Measurements from ENCODE around the gene ZCCHC2.

The ZCCHC2 gene

GRCh38 chr18:62583376-62583775, 60.6 kb downstream of the ZCCHC2 start:
- DNase-seq = no peak

- DNase-seq = peak; percentile 49
These were observed 61.7 kb downstream of the ZCCHC2 start for GRCh38 chr18:62584241-62585120.

- DNase-seq = no peak
These were observed 62.7 kb downstream of the ZCCHC2 start for GRCh38 chr18:62585274-62586150.

GRCh38 chr18:62586151-62586774, 63.4 kb downstream of the ZCCHC2 start:
- DNase-seq = peak; percentile 55

GRCh38 chr18:62586781-62587487, 64.1 kb downstream of the ZCCHC2 start:
- no peak for DNase-seq

GRCh38 chr18:62587689-62588088, 64.9 kb downstream of the ZCCHC2 start:
- DNase-seq = no peak

- DNase-seq = no peak
These were observed 65.4 kb downstream of the ZCCHC2 start for GRCh38 chr18:62588217-62588616.

GRCh38 chr18:62590799-62591590, 68.2 kb downstream of the ZCCHC2 start:
- DNase-seq = no peak

- DNase-seq = no peak
These were observed 73.5 kb downstream of the ZCCHC2 start for GRCh38 chr18:62596145-62597005.

GRCh38 chr18:62601871-62602270, 79.0 kb downstream of the ZCCHC2 start:
- DNase-seq = no peak

- no peak for DNase-seq
These were observed 79.9 kb downstream of the ZCCHC2 start for GRCh38 chr18:62602706-62603105.

- no peak for DNase-seq
These were observed 80.4 kb downstream of the ZCCHC2 start for GRCh38 chr18:62603211-62603610.

- DNase-seq = no peak
These were observed 81.2 kb downstream of the ZCCHC2 start for GRCh38 chr18:62603979-62604378.

- no peak for DNase-seq
These were observed 82.9 kb downstream of the ZCCHC2 start for GRCh38 chr18:62605685-62606084.

GRCh38 chr18:62606106-62606505, 83.3 kb downstream of the ZCCHC2 start:
- DNase-seq = no peak

- DNase-seq = no peak
These were observed 84.5 kb downstream of the ZCCHC2 start for GRCh38 chr18:62607302-62607701.

GRCh38 chr18:62607708-62608428, 85.0 kb downstream of the ZCCHC2 start:
- no peak for DNase-seq

- DNase-seq = no peak
These were observed 86.9 kb downstream of the ZCCHC2 start for GRCh38 chr18:62609764-62610163.

- DNase-seq = no peak
These were observed 87.5 kb downstream of the ZCCHC2 start for GRCh38 chr18:62610351-62610700.
